ENCODE measurements around the gene PSKH1.

GRCh38 chr16:67872631-67873434 is 20.2 kb upstream of the PSKH1 start, which contains the start of gene EDC4:
- TF ChIP-seq CTCF (conservative IDR thresholded peaks at IDR 0.05; ENCODE audit: low read length) (no peak), EZH2phosphoT487 (IDR thresholded peaks at IDR 0.05; ENCODE audit: borderline replicate concordance) (no peak)

Measured in Loucy (cell line).